ENCODE results near the gene FBXO2.

The FBXO2 gene

GRCh38 chr1:11599891-11600576 is 54.2 kb downstream of the FBXO2 start:
- in situ Hi-C loops (cut with MboI; ENCODE audit: low sequenced_read_pairs), result no loop called here

- in situ Hi-C loops (cut with MboI; ENCODE audit: low sequenced_read_pairs), result no loop called here
Measured at GRCh38 chr1:11598461-11598860, 55.8 kb downstream of the FBXO2 start.

Data from HL-60/S4 treated with phorbol 12-myristate 13-acetate at 8.2 ng/mL for 4 days and 3 days (cell line).